Mesenchymal stem cell (in vitro differentiated cells and primary cell): ENCODE data around the gene APOL1.
A peak's percentile ranks its signal among the peaks of the same experiment; 100 is the strongest.

Source experiments
- DNase-seq: peaks from one replicate; pipeline ENCODE4 v3.0.0-alpha.2; 2013
- H2AFZ ChIP-seq: one replicate; pipeline ENCODE4 v1.6.1; 2013; ENCODE audit warnings: low read depth, mild to moderate bottlenecking, control low read depth, inconsistent platforms, low read length, moderate library complexity
- H2AK5ac ChIP-seq: 2 replicates; pipeline ENCODE4 v1.6.1; 2013; ENCODE audit warnings: low read length, moderate library complexity, mild to moderate bottlenecking, inconsistent platforms; ENCODE audit not compliant: severe bottlenecking
- H2BK120ac ChIP-seq: one replicate; pipeline ENCODE4 v1.6.1; 2013; ENCODE audit warnings: low read depth, mild to moderate bottlenecking, inconsistent platforms, low read length, moderate library complexity
- H2BK12ac ChIP-seq, 2 experiments: one replicate each; pipeline ENCODE4 v1.6.1; 2013; ENCODE audit warnings: inconsistent platforms in 2 of 2, low read length in 2 of 2, mild to moderate bottlenecking in 2 of 2, moderate library complexity in 2 of 2, control low read depth in 1 of 2
- H2BK15ac ChIP-seq: one replicate; pipeline ENCODE4 v1.6.1; 2013; ENCODE audit warnings: mild to moderate bottlenecking, low read depth, inconsistent platforms; ENCODE audit not compliant: poor library complexity, severe bottlenecking
- H2BK5ac ChIP-seq: 2 replicates; pipeline ENCODE4 v1.6.1; 2013; ENCODE audit warnings: low read depth, mild to moderate bottlenecking, low read length, control low read depth, inconsistent platforms; ENCODE audit not compliant: poor library complexity, severe bottlenecking
- H3K14ac ChIP-seq, 2 experiments: one replicate each; pipeline ENCODE4 v1.6.1; 2013; ENCODE audit warnings: inconsistent platforms in 2 of 2, low read length in 2 of 2, control low read depth in 1 of 2, mild to moderate bottlenecking in 1 of 2, moderate library complexity in 1 of 2
- H3K18ac ChIP-seq, 2 experiments: one replicate each; pipeline ENCODE4 v1.6.1; 2013; ENCODE audit warnings: inconsistent platforms in 2 of 2, low read length in 2 of 2, control low read depth in 1 of 2, low read depth in 1 of 2, mild to moderate bottlenecking in 1 of 2
- H3K23ac ChIP-seq, 2 experiments: one replicate each; pipeline ENCODE4 v1.6.1; 2013; ENCODE audit warnings: inconsistent platforms in 2 of 2, low read length in 2 of 2, mild to moderate bottlenecking in 2 of 2, moderate library complexity in 2 of 2, control low read depth in 1 of 2
- H3K27ac ChIP-seq: 2 replicates; pipeline ENCODE4 v1.5.1; 2013; ENCODE audit warnings: mild to moderate bottlenecking, moderate library complexity, low read length, control low read depth, inconsistent platforms; ENCODE audit not compliant: poor library complexity, severe bottlenecking
- H3K27me3 ChIP-seq, 2 experiments: 2 replicates each; pipeline versions ENCODE4 v1.6.1 to v1.7.0; 2013; ENCODE audit warnings: low read length in 2 of 2, mild to moderate bottlenecking in 2 of 2, moderate library complexity in 2 of 2, control low read depth in 1 of 2, inconsistent platforms in 1 of 2; ENCODE audit not compliant: control insufficient read depth in 1 of 2, insufficient read depth in 1 of 2
- H3K36me3 ChIP-seq, 2 experiments: 2 replicates each; pipeline versions ENCODE4 v1.6.1 to v1.7.0; 2013; ENCODE audit warnings: low read length in 2 of 2, control low read depth in 1 of 2, inconsistent platforms in 1 of 2, low read depth in 1 of 2, mild to moderate bottlenecking in 1 of 2; ENCODE audit not compliant: insufficient read depth in 2 of 2, control insufficient read depth in 1 of 2
- H3K4ac ChIP-seq, 2 experiments: one replicate each; pipeline ENCODE4 v1.6.1; 2013; ENCODE audit warnings: inconsistent platforms in 2 of 2, low read length in 2 of 2, mild to moderate bottlenecking in 2 of 2, moderate library complexity in 2 of 2, control low read depth in 1 of 2, low read depth in 1 of 2
- H3K4me1 ChIP-seq: 2 replicates; pipeline ENCODE4 v1.6.1; 2013; ENCODE audit warnings: low read depth, low read length, control low read depth; ENCODE audit not compliant: control insufficient read depth, insufficient read depth
- H3K4me2 ChIP-seq: 2 replicates; pipeline ENCODE4 v1.6.1; 2013; ENCODE audit warnings: low read length, mild to moderate bottlenecking, inconsistent platforms; ENCODE audit not compliant: poor library complexity, severe bottlenecking
- H3K4me3 ChIP-seq, 2 experiments: 2 replicates each; pipeline versions ENCODE4 v1.5.1 to v1.7.0; 2013; ENCODE audit warnings: low read length in 2 of 2, mild to moderate bottlenecking in 2 of 2, control low read depth in 1 of 2, low read depth in 1 of 2; ENCODE audit not compliant: insufficient read depth in 1 of 2
- H3K79me1 ChIP-seq: replicated peaks from 2 replicates; pipeline ENCODE4 v1.6.1; 2013; ENCODE audit warnings: mild to moderate bottlenecking, control low read depth, low read length, inconsistent platforms; ENCODE audit not compliant: poor library complexity, severe bottlenecking
- H3K9ac ChIP-seq: 2 replicates; pipeline ENCODE4 v1.7.0; 2013; ENCODE audit warnings: mild to moderate bottlenecking, low read length, moderate library complexity
- H3K9me3 ChIP-seq: 2 replicates; pipeline ENCODE4 v1.7.0; 2013; ENCODE audit warnings: mild to moderate bottlenecking, low read length; ENCODE audit not compliant: control insufficient read depth
- H4K8ac ChIP-seq: one replicate; pipeline ENCODE4 v1.6.1; 2013; ENCODE audit warnings: inconsistent platforms, mild to moderate bottlenecking, low read length, moderate library complexity
- H4K91ac ChIP-seq: one replicate; pipeline ENCODE4 v1.6.1; 2013; ENCODE audit warnings: mild to moderate bottlenecking, low read length, inconsistent platforms
- WGBS: methylation state at CpG from one replicate; pipeline ENCODE4 v1.1.7; 2013; ENCODE audit warnings: mixed read lengths; 5-methylcytosine and 5-hydroxymethylcytosine counted together

The APOL1 gene

GRCh38 chr22:36213586-36213985 is 39.3 kb upstream of the APOL1 start:
- H2AK5ac ChIP-seq = no peak overlapping the region
- 98% methylated on average over 2 of the region's 4 CpGs for WGBS
- H3K4ac ChIP-seq = no peak overlapping the region
- H2AFZ ChIP-seq = no peak overlapping the region
- no peak for DNase-seq
- no peak overlapping the region for H3K14ac ChIP-seq
- peaks cover 1% of the 10 kb centered on the region for H3K4me1 ChIP-seq
- H3K27me3 ChIP-seq = peaks cover 16 to 27% of the 10 kb centered on the region in 2 experiments
- H3K4me2 ChIP-seq = no peak overlapping the region
- no peak overlapping the region for H3K23ac ChIP-seq
- no peak overlapping the region for H2BK15ac ChIP-seq
- no peak overlapping the region for H2BK120ac ChIP-seq
- no peak overlapping the region for H3K9ac ChIP-seq
- H3K36me3 ChIP-seq = no peaks in the 10 kb centered on the region
- no peak overlapping the region for H4K8ac ChIP-seq
- no peak overlapping the region for H2BK5ac ChIP-seq
- H3K18ac ChIP-seq = no peak overlapping the region
- no peaks in the 10 kb centered on the region for H3K79me1 ChIP-seq
- peaks cover 4% of the 10 kb centered on the region for H3K9me3 ChIP-seq
- no peak overlapping the region for H4K91ac ChIP-seq
- H3K27ac ChIP-seq = no peak overlapping the region
- H3K4me3 ChIP-seq = no peak overlapping the region
- H2BK12ac ChIP-seq = no peak overlapping the region

- H2AK5ac ChIP-seq = no peak overlapping the region
- H2BK5ac ChIP-seq = no peak overlapping the region
- 20% methylated on average over 1 of the region's 2 CpGs for WGBS
- no peak overlapping the region for H2BK12ac ChIP-seq
- no peaks in the 10 kb centered on the region for H3K79me1 ChIP-seq
- no peaks in the 10 kb centered on the region for H3K9me3 ChIP-seq
- no peak overlapping the region for H3K9ac ChIP-seq
- DNase-seq = no peak
- no peak overlapping the region for H3K14ac ChIP-seq
- no peak overlapping the region for H3K18ac ChIP-seq
- H2AFZ ChIP-seq = no peak overlapping the region
- H3K4me3 ChIP-seq = no peak overlapping the region
- H3K4ac ChIP-seq = no peak overlapping the region
- H3K27me3 ChIP-seq = peaks cover 16 to 27% of the 10 kb centered on the region in 2 experiments
- H3K36me3 ChIP-seq = no peaks in the 10 kb centered on the region
- H3K27ac ChIP-seq = no peak overlapping the region
- peaks cover 1% of the 10 kb centered on the region for H3K4me1 ChIP-seq
- H2BK120ac ChIP-seq = no peak overlapping the region
- H4K91ac ChIP-seq = no peak overlapping the region
- H2BK15ac ChIP-seq = no peak overlapping the region
- no peak overlapping the region for H4K8ac ChIP-seq
- no peak overlapping the region for H3K4me2 ChIP-seq
- H3K23ac ChIP-seq = no peak overlapping the region
These were observed 37.0 kb upstream of the APOL1 start for GRCh38 chr22:36215981-36216380.

GRCh38 chr22:36218648-36219193 is 34.2 kb upstream of the APOL1 start:
- H3K36me3 ChIP-seq = no peaks in the 10 kb centered on the region
- H2BK15ac ChIP-seq = no peak overlapping the region
- H3K79me1 ChIP-seq = no peaks in the 10 kb centered on the region
- H3K27me3 ChIP-seq = peaks cover 15 to 19% of the 10 kb centered on the region in 2 experiments
- H3K4me1 ChIP-seq = peaks cover 3% of the 10 kb centered on the region
- H3K4me2 ChIP-seq = no peak overlapping the region
- H4K8ac ChIP-seq = no peak overlapping the region
- no peak overlapping the region for H2BK120ac ChIP-seq
- no peak overlapping the region for H3K27ac ChIP-seq
- 81% methylated on average over 7 of the region's 7 CpGs for WGBS
- H3K9me3 ChIP-seq = no peaks in the 10 kb centered on the region
- no peak for DNase-seq
- no peak overlapping the region for H2AFZ ChIP-seq
- H3K23ac ChIP-seq = no peak overlapping the region
- H2BK5ac ChIP-seq = no peak overlapping the region
- H2AK5ac ChIP-seq = no peak overlapping the region
- no peak overlapping the region for H3K9ac ChIP-seq
- no peak overlapping the region for H3K4me3 ChIP-seq
- H4K91ac ChIP-seq = no peak overlapping the region
- H2BK12ac ChIP-seq = no peak overlapping the region
- no peak overlapping the region for H3K18ac ChIP-seq
- no peak overlapping the region for H3K4ac ChIP-seq
- no peak overlapping the region for H3K14ac ChIP-seq

- H3K79me1 ChIP-seq = no peaks in the 10 kb centered on the region
- no peak overlapping the region for H3K23ac ChIP-seq
- DNase-seq = peak; percentile 29
- H3K18ac ChIP-seq = no peak overlapping the region
- H2BK120ac ChIP-seq = no peak overlapping the region
- H3K36me3 ChIP-seq = peaks cover 0 to 2% of the 10 kb centered on the region in 2 experiments
- H3K9me3 ChIP-seq = no peaks in the 10 kb centered on the region
- H3K14ac ChIP-seq = no peak overlapping the region
- H3K4me2 ChIP-seq = no peak overlapping the region
- H2BK15ac ChIP-seq = no peak overlapping the region
- no peak overlapping the region for H4K91ac ChIP-seq
- peak overlapping the region in 1 of 2 experiments; percentile 59 for H3K4me3 ChIP-seq
- H2BK12ac ChIP-seq = no peak overlapping the region
- H2BK5ac ChIP-seq = no peak overlapping the region
- 56% methylated on average over 8 of the region's 9 CpGs for WGBS
- H3K4ac ChIP-seq = no peak overlapping the region
- H2AFZ ChIP-seq = no peak overlapping the region
- H3K27ac ChIP-seq = no peak overlapping the region
- H4K8ac ChIP-seq = peak overlapping the region; percentile 51
- H3K4me1 ChIP-seq = peaks cover 3% of the 10 kb centered on the region
- H3K9ac ChIP-seq = peak overlapping the region; percentile 75
- peaks cover 7 to 15% of the 10 kb centered on the region in 2 experiments for H3K27me3 ChIP-seq
- no peak overlapping the region for H2AK5ac ChIP-seq
These were observed 32.4 kb upstream of the APOL1 start for GRCh38 chr22:36220451-36220921.
